Tibial artery (tissue), 4 donors: Measurements from ENCODE around the gene DLX4.

Experiments used
- DNase-seq, 2 donors: peaks; one replicate each; pipeline ENCODE4 v3.0.0-alpha.2; 2019
- H3K27ac ChIP-seq, 2 donors: fragments of 200-600 bp; sonication (generic) in 1 of 2; 1 replicate in 1 of 2; 2 replicates in 1 of 2; pipeline ENCODE4 v1.5.1; 2018 to 2019; ENCODE audit warnings: mild to moderate bottlenecking in 1 of 2
- H3K27me3 ChIP-seq, 2 donors: fragments of 200-600 bp; sonication (generic) in 1 of 2; one replicate each; pipeline versions ENCODE4 v1.5.1 to v1.6.0; 2016 to 2019
- H3K36me3 ChIP-seq, 3 donors: fragments of 200-600 bp; sonication (generic) in 2 of 3; one replicate each; pipeline ENCODE4 v1.5.1; 2016 to 2019; ENCODE audit warnings: mild to moderate bottlenecking in 2 of 3
- H3K4me1 ChIP-seq, 4 donors: fragments of 200-600 bp; sonication (generic) in 2 of 4; 1 replicate in 3 of 4; 2 replicates in 1 of 4; pipeline ENCODE4 v1.5.1; 2016 to 2019
- H3K4me3 ChIP-seq, 2 donors: fragments of 200-600 bp; sonication (generic) in 1 of 2; 1 replicate in 1 of 2; 2 replicates in 1 of 2; pipeline ENCODE4 v1.5.1; 2018 to 2019; ENCODE audit warnings: mild to moderate bottlenecking in 2 of 2
- H3K9me3 ChIP-seq, 3 donors: fragments of 200-600 bp; sonication (generic) in 1 of 3; one replicate each; pipeline ENCODE4 v1.5.1; 2016 to 2019
- CTCF ChIP-seq, 2 experiments: fragments of 200-600 bp in 1 of 2; fragments of 450-650 bp in 1 of 2; IDR thresholded peaks; one replicate each; pipeline ENCODE4 v1.5.1; 2017 to 2019; ENCODE audit warnings: antibody characterized with exemption in 2 of 2, mild to moderate bottlenecking in 1 of 2, moderate library complexity in 1 of 2
- intact Hi-C: fragments of 100-400 bp; cut with DNase I; formaldehyde crosslinking; loops from one replicate; pipeline ENCODE4 v1.15.0; 2023; ENCODE audit warnings: low total_unique reads

The DLX4 gene

GRCh38 chr17:49993423-49994060 lies 24.6 kb downstream of the DLX4 start:
- peak in 1 of 2 donors; percentile 64 for DNase-seq
- TF ChIP-seq CTCF (IDR thresholded peaks at IDR 0.05): peak in 1 of 2 experiments; percentile 5
- H3K4me3 ChIP-seq: peak overlapping the region; percentile 49 to 58
- H3K36me3 ChIP-seq: no peaks in the 10 kb centered on the region
- H3K9me3 ChIP-seq: no peaks in the 10 kb centered on the region
- peaks cover 4 to 76% of the 10 kb centered on the region in 2 donors for H3K27me3 ChIP-seq
- intact Hi-C loops: loop anchor here (10.0 kb wide), 1 partner anchor 429 kb away; no protein-coding TSS in a partner anchor
- peak overlapping the region; percentile 24 to 52 for H3K27ac ChIP-seq
- H3K4me1 ChIP-seq: peaks cover 0 to 44% (median 34%) of the 10 kb centered on the region in 4 donors

- intact Hi-C loops: loop anchor here (10.0 kb wide), 1 partner anchor 430 kb away; no protein-coding TSS in a partner anchor
- TF ChIP-seq CTCF (IDR thresholded peaks at IDR 0.05): no peak
- Histone ChIP-seq H3K27me3 (peaks cover 4 to 82% of the 10 kb centered on the region in 2 donors), H3K36me3 (no peaks in the 10 kb centered on the region), H3K27ac (peak overlapping the region; percentile 24 to 52), H3K4me3 (peak overlapping the region; percentile 49 to 58), H3K9me3 (no peaks in the 10 kb centered on the region), H3K4me1 (peaks cover 0 to 44% (median 34%) of the 10 kb centered on the region in 4 donors)
- peak in 1 of 2 donors; percentile 58 for DNase-seq
Observed at GRCh38 chr17:49994085-49995054, 25.4 kb downstream of the DLX4 start.

GRCh38 chr17:49995055-49995738 lies 26.2 kb downstream of the DLX4 start, which contains the start of gene DLX3:
Gene DLX3 (minus strand): TSS chr17:49995224. CDS start chr17:49994998, 226 bp downstream.
- H3K27ac ChIP-seq: peak within 1 kb of the TSS; percentile 24 to 52
- no peaks in the 10 kb centered on the region for H3K36me3 ChIP-seq
- TF ChIP-seq CTCF (IDR thresholded peaks at IDR 0.05): no peak
- peak within 1 kb of the TSS; percentile 49 to 58 for H3K4me3 ChIP-seq
- peaks cover 4 to 83% of the 10 kb centered on the region in 2 donors for H3K27me3 ChIP-seq
- H3K9me3 ChIP-seq: no peaks in the 10 kb centered on the region
- intact Hi-C loops: loop anchor here (10.0 kb wide), 1 partner anchor 430 kb away; no protein-coding TSS in a partner anchor
- peak; percentile 74 to 90 for DNase-seq
- H3K4me1 ChIP-seq: peaks cover 0 to 44% (median 34%) of the 10 kb centered on the region in 4 donors

GRCh38 chr17:49996121-49996494 lies 27.1 kb downstream of the DLX4 start:
- peaks cover 0 to 44% (median 34%) of the 10 kb centered on the region in 4 donors for H3K4me1 ChIP-seq
- TF ChIP-seq CTCF (IDR thresholded peaks at IDR 0.05): no peak
- H3K9me3 ChIP-seq: no peaks in the 10 kb centered on the region
- no peak for DNase-seq
- peaks cover 4 to 90% of the 10 kb centered on the region in 2 donors for H3K27me3 ChIP-seq
- intact Hi-C loops: loop anchor here (2.0 to 10.0 kb wide), 2 partner anchors 115 to 431 kb away; no protein-coding TSS in a partner anchor
- no peak overlapping the region for H3K4me3 ChIP-seq
- no peaks in the 10 kb centered on the region for H3K36me3 ChIP-seq
- no peak overlapping the region for H3K27ac ChIP-seq
